ENCODE data around the gene C2orf68.
"Not testable (repeated sequence)": the region's sequence is repeated elsewhere in the genome, so short reads cannot be mapped to it uniquely, and the experiment has no call there.

The C2orf68 gene

DNA sequence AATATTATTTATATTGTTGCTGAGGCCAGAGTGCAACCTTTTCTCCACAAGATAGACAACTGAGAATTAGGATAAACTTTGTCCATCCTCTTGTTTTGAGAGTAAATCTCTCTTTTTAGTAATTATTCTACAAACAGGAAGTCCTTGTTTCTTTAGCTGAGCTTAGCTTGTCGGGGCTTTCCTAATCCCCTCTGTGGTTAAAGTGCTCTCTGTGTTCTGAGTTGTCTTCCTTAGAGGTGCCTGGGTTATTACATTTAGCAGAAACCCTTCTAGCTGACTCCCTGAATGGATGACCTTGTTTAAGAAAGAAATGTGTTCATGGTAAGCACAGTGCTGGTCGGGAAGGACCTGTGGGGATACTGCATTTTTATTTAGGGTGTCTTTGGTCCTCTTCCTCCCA, 16.8 kb upstream of the C2orf68 start:
- no peak for DNase-seq

DNA sequence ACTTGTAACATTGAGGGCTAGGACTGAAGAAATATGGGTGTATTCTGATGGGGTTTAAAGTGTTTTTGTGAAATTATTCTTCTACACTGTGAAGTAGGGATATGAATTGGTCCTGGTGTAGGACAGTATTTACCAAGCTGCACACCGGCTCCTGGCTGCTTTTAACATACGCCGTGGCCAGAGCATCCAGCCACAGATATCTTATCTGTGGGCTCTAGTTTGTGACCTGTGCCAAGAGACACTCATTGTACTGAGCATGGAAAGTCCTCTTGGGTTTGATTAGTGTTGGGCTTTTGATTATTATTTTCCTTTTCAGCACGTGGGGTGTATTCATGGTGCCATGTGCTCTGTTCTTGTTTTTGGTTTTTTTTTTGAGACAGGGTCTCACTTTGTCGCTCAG, 12.1 kb upstream of the C2orf68 start:
- DNase-seq = no peak

DNA sequence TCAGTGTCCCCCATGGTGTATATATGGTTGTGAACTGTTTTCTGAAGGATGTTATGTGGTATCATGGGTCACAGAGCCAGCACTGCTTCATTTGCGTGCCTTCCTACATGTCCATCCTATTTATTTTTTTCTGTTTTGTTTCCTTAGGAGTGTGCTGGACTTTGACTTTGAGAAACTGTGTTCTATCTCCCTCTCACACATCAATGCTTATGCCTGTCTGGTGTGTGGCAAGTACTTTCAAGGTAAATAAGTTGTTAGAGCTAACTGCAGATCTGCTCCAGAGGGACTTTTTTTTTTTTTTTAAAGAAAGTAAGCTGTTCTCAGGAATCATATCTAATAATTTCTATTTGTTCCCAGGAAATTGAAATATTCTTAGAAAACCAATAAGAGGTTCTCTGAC, 9.5 kb upstream of the C2orf68 start:
- DNase-seq = no peak

DNA sequence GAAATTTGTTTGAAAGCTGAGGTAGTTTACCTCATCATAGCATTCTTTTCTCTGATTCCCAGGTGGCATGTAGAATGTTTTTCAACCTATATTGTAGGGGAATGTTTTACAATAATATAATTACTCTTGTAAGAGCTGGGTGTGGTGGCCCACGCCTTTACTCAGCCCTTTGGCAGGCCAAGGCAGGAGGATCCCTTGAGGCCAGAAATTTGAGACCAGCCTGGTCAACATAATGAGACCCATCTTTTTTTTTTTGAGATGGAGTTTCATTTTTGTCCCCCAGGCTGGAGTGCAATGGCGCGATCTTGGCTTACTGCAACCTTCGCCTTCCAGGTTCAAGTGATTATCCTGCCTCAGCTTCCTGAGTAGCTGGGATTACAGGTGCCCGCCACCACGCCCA, 7.8 kb upstream of the C2orf68 start:
- no peak for DNase-seq

DNA sequence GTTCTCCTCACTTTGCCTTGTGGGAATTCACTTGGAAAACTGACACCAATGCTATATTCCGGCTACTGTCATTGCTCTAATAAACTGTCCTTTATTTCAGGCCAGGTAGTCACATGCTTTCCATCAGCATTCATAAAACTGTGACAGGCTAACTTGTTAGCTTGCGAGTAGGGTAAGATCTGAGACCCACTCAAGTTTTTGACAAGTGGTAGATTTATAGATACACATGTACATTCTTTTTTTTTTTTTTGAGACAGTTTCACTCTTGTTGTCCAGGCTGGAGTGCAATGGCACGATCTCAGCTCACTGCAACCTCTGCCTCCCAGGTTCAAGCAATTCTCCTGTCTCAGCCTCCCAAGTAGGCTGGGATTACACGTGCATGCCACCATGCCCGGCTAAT, 5.9 kb upstream of the C2orf68 start:
- not testable (repeated sequence) for DNase-seq

DNA sequence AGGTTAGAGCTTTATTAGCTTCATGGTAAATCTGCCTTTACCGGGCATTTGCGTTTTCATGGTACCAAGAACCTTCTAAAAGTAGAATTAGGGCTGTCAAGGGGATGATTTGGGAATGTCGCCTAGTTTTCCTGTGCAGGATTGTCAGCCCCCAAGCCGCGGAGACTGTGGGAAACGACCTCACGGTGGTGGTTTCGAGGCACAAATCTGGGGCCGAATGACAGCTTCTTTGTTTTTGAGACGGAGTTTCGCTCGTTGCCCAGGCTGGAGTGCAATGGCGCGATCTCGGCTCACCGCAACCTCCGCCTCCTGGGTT, 3.5 kb upstream of the C2orf68 start:
- DNase-seq = no peak

DNA sequence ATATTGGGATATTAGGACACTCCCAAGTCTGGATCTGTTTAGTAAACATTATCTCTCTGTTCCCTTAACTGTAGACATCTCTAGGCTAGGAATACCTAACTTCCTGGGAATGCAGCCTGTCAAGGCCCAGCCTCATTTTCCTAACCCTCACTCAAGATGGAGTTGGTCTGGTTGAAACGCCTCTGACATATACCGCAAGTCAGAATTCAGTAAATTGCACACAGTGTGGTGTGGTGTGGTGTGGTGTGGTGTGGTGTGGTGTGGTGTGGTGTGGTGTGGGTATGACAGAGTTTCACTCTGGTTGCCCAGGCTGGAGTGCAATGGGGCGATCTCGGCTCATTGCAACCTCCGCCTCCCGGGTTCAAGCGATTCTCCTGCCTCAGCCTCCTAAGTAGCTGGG, 2.9 kb upstream of the C2orf68 start:
- not testable (repeated sequence) for DNase-seq

DNA sequence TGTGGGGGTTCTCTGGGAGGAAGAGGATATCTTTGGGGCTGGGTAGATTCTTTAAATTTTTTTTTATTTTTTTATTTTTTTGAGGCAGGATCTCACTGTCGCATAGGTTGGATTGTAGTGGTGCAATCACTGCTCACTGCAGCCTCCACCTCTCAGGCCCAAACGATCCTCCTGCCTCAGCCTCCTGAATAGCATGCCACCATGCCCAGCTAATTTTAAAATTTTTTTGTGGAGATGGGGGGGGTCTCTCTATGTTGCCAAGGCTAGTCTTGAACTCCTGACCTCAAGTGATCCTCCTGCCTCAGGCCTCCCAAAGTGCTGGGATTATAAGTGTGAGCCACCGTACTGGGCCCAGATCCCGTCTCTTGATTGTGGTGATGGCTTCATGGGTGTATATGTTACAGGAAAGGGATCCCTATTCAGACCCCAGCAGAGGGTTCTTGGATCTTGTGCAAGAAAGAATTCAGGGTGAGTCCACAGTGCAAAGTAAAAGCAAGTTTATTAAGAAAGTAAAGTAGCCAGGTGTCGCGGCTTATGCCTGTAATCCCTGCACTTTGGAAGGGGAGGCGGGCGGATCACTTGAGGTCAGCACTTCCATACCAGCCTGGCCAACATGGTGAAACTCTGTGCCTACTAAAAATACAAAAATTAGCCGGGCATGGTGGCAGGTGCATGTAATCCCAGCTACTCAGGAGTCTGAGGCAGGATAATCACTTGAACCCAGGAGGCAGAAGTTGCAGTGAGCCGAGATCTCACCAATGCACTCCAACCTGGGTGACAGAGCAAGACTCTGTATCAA, 2.0 kb upstream of the C2orf68 start:
- no peak for DNase-seq

DNA sequence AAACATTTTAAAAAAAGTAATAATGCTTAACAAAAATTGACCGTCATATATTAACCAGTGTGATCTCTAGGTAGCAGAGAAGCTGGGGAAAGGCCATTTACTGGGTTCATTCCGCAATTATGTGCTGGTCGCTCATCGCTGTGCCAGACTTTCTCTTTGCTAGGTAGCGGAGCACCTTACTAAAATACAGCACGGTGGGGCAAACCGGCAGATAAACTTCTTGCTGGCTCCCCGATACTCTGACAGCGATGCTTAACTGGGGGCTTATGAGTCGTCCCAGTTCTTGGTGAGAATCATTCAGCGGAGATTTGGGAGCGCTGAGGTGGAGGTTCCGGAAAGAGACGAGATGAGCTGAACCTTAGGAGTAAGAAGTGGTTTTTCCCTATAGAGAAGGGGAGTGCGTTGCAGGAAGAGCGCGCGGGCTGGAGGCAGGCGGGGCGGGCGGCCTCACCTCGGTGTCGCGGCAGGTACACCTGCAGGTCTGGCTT, 605 bp downstream of the C2orf68 start:
- DNase-seq = no peak

DNA sequence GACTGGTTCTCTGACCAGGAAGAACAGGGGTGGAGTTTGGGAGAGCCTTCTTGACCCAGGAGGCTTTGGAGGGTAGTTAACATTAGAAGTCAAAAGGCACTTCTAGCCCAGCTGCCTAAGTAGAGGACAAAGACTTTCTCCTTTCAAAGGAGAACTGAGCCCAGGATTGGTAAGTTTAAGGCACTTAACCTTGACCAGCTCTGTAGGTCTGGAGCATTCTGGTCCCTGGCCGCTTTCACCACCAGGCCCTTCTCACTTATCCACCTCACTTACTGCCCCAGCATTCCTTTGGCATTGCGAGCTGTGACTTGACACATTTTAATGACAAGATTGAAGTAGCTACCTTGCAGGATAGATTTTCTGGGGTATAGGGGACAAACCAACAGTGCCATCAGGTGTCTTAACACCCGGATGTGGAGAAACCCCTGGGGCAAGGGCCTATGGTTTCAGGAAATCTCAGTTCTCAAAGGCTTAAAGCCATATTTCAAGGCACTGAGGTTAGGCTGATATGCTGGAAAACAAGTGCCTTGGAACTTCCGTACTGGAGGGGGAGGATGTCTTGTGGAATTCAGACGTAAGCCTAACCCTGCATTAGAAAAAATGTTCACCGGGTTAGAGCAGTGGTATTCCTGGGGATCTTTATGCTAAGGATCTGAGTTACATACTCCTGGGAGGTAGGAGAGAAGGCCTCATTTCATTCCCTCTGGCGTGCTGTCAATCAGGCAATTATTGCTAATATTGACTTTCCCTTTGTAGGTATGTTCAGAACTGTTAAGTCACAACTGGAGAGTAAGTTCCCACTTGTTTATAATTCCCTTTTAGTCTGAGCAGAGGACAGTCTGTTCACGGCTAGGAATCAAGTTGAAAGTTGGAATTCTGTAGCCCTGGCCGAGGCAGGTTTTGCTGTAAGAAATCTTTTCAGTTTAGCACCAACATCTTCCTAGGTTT, 4.3 kb downstream of the C2orf68 start:
- DNase-seq = no peak

DNA sequence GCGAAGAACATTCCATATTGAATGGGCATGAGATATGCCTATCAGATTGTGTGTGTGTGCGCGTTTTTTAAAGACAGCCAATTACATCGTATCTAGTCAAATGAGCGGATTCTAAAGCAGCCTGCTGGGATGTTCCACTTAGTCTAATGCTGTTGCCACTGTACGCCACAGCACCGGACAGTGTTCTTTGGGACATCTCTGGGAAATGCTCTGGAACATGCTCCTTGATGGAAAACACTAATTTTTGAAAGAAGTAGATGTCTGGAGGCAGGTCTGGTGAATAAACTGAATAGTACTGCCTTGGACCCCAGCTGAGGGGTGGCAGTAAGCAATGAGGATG, 5.8 kb downstream of the C2orf68 start:
- DNase-seq = no peak

DNA sequence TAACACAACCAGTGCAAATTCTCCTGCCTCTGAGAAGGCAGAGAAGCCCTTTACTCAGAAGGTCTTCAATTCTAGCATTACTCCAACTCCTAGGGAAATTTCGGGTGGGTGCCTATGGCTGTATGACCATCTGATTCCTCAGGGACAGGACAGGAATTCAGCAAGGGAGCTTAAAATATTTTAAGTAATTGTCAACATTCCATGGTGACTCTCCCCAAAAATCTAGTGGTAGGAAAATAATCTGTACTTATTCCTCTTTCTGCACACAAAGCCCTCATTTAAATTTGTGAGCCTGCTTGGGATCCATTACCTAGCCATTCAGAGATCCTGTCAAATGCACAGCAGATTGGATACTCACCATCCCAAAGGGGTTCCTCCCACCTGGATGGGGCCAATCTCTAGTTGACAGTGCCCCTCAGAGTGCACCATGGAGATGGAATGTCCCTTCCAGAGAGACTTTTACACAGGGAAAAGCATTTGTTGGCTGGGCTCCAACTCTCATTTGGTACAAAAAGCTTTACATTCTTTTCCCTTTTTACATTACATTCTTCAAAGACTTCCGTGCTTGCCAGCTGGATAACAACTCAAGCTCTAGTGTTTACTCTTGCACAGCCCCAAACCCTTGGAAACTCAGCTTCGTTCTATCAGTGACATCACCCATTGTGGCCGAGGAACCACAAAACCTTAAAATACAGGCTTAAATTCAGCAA, 6.3 kb downstream of the C2orf68 start:
- DNase-seq = no peak

DNA sequence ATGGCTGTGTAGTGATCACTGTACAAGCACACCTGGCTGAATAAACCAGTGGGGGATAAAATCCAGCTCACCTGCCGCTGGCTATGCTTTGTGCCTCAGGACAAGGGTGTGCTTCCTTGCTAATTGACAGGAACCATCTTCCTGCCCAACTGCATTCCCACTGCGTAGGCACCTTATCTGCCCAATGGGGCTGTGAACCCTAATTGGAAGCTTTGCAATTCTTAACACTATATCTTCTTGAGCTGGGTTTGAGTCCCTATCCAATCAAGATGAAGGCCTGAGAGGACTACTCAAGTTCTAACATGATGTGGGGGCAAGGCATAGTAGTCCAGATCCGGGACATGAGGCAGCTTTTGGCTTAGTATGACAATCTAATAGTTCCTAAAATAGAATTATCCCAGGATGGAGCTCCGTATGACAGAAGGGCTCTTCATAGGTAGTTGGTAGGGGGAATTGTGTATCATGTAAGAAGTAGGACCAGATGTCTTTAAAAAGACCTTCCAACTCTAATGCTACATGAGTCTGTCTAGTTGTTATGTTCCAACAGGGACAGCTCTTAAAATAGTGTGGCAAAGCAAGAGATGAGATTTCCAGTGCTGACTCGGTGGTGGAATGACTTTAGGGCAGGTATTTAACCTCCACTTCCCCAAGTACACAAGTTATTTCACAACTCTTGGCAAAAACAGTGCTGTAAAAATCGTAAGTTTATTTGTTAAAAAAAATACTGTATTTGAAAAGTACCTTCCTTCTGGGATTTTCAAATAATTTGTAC, 7.1 kb downstream of the C2orf68 start:
- no peak for DNase-seq

DNA sequence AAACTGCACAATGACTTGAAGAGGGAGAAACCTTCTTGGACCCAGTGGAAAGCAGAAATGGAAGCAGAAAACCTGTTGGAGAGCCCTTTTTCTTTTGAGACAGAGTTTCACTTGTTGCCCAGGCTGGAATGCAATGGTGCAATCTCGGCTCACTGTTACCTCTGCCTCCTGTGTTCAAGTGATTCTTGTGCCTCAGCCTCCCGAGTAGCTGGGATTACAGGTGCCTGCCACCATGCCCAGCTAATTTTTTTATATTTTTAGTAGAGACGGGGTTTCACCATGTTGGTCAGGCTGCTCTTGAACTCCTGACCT, 7.8 kb downstream of the C2orf68 start:
- not testable (repeated sequence) for DNase-seq

DNA sequence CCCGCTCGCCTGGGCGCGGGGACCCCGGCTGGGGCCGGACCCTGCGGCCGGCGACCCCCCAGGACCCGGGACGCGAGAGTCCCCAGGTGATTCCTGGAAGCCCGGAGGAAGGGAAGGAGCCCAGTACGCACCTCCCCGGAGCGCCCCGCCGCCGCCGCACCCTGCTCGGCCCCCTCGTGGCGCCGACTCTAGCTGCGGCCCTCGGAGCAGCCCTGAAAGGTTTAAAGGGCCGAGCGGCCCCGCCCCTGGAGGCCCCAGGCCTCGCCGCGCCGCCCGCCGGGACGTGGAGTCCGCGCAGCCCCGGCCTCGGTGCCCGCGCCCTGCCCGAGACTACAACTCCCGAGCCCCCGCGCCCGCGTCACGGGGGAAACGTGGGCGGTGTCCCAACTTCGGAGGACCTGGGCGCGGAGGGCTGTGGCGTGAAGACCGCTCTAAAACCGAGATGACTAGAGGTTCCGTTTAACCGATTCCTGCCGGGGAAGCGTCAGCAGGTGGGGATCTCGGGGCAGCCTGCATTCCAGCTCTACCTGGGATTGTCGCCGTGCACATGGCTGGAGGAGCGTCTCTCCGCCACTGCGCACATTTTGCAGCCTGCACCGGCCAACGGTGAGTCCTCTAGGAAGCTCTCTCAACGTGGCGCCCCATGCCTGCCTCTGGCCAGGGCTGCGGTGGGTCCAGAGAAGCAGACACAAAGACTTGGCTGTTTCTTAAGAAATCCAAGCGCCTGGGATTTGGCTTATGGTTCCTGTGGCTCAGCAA, 9.2 kb downstream of the C2orf68 start, which contains the start of gene TMEM150A:
TMEM150A (minus strand) TSS at position 223 of the 759 bp plus-strand sequence. CDS start 750 bp downstream, outside the sequence.
- peak; percentile 89 to 90 for DNase-seq

DNA sequence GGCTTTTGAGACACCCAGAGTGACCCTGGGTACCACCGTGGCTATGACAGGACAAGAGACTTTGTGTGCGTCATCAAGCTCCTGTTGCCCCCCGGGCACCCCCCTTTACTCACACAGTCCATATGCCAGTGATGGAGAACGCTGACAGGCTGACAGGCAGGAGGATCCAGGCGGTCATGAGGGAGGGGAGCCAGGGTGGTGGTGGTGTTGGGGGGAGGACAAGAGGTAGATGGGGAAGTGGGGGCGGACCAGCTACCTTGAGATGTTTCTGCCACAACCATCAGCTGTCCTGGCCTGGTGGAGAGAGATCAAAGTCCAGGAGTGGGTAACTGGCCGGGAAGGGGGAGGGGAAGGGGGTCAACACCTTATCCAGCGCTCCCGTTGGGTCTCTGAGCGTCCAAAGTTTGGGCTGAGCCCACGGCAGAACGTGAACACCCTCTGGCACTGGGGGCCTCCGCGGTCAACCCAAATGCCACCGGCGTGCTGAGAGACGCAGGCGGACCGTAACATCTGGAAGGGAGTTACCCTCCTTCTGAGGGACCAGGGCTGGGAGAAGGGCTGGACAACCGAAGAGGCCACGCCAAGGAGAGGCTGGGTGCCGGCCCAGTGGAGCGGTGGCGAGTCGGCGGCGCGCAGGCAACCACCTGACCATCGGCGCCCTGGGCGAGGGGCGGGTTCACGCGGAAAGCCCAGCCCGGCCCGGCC, 9.9 kb downstream of the C2orf68 start:
- no peak for DNase-seq

DNA sequence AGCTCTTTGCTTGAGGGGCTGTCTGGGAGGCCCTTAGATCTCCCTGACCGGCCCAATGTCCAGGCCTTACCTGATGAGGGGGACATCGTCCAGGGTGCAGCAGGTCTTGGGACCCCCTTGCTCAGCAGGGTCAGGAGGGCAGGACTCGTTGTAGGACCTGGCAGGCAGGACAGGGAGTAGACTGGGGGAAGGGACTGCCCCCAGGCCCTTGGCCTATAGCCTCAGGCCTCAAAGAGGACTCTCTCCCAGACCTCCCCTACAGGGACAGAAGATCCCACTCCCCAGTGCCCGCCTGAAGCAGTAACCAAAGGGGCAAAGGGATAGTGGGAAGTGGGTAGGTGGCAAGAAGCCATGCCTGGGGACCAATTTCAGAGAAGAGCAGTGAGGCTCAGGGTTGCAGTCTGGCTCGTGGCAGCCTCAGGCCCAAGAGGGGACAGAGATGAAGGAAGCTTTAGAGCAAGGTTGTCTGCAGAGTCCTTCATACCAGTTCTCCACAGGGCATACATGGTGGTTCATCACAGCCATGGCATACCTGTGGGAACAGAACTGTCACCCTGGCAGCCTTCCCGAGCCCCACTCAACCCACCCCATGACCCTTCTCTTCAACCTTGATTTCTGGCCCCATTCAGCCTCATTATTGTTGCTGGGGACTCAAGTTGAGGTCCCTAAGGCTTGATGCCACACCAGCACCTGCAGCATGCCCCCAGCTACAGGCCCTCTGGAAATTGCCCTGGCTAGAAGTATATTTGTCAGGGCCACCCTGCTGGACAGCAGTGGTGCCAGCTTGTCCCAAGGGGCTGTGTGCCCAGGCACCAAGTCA, 10.7 kb downstream of the C2orf68 start:
- DNase-seq = no peak

DNA sequence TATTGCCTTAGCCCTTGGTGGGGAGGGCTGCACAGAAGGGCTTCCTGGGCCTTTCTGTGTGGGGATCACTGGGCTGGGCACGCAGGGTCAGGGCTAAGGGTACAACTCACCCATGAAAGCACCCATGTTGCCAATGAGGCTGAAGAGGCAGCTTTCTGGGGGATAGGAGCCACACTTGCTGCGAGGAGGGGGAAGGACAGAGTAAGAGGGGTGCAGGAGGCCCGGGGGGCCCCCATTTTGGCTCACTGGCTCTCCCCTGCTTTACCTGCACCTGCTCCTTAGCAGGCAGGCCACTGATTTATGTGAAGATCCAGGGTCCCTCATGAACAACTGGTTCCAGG, 11.7 kb downstream of the C2orf68 start:
- DNase-seq = no peak

DNA sequence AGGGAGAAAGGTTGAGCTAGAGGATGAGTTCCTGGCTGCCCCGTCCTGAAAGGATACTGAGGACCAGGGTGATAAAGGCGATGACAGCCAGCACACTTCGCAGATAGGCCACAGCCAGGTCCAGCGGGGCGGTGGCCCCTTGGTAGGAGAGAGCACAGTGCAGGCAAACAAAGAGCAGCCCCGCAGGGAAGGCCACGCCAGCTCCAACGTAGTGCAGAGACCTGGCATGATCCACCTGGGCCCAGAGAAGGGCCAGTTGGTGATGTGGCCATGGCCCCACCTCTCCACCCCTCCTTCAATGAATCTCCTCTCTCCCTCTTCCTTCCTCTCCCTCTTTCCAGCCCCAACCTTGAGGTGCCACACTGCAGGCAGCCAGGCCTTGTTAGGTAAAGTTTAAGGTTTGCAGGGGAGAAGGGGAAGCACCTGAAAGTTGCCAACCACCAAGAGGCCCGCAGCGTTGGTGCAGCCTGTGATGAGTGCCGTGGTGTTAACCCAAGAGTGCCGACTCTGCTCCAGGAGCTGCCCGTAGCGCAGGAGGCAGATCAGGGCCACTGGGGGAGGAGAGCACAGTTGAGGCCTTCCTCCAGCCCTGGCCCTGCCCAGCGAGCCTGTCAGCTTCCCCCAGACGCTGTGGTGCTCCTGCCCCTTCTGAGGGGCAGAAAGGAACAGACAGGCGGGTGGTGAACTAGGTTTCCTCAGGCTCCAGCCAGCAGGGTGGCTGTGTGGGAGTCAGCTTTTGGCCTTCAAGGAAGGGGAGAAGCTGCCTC, 12.2 kb downstream of the C2orf68 start:
- no peak for DNase-seq
